Smooth muscle cell of the brain vasculature (primary cell): ENCODE measurements around the gene ZBTB44.
"Not testable (repeated sequence)": the region's sequence is repeated elsewhere in the genome, so short reads cannot be mapped to it uniquely, and the experiment has no call there.

ENCODE experiments used
- DNase-seq: peaks from one replicate; pipeline ENCODE4 v3.0.0-alpha.2; 2012; ENCODE audit warnings: low read depth, low spot score

ZBTB44 gene

DNA sequence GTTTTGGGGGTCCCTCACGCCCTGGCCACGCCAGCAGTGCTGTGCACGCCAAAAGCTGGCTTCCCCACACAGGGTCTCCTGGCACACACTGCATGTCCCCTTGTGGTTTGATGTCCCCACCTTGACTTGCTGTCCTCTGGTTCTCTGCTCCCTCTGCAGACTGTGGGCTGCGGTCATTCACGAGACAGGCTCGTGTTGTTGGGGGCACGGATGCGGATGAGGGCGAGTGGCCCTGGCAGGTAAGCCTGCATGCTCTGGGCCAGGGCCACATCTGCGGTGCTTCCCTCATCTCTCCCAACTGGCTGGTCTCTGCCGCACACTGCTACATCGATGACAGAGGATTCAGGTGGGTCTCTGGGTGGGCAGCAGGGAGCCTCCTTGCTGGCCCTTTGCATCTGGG is 114.9 kb downstream of the ZBTB44 start:
- no peak for DNase-seq

DNA sequence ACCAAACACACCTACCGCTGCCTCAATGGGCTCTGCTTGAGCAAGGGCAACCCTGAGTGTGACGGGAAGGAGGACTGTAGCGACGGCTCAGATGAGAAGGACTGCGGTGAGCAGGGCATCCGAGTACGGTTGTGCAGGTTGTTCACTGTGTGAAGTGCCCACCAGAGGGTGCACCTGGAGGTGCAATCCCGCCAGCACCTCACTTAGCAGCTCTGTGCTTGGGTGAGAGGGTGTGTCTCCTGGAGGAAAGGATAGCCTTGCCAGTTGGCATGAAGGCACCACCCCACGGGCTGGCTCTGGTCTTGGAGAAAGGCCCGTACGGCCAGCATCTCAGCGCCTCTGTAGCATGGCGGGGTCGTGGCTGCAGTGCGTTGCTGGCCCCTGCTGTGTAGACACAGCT is 115.8 kb downstream of the ZBTB44 start:
- DNase-seq = no peak

DNA sequence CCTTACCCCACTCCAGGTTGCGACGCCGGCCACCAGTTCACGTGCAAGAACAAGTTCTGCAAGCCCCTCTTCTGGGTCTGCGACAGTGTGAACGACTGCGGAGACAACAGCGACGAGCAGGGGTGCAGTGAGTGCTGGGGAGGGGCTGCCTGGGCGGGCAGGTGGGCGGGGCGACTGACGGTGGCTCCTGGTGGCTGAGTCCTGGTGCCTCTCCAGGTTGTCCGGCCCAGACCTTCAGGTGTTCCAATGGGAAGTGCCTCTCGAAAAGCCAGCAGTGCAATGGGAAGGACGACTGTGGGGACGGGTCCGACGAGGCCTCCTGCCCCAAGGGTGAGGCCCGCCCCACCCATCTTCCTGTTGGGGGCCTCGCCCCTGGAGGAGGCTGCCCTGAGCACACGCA is 116.4 kb downstream of the ZBTB44 start:
- no peak for DNase-seq

DNA sequence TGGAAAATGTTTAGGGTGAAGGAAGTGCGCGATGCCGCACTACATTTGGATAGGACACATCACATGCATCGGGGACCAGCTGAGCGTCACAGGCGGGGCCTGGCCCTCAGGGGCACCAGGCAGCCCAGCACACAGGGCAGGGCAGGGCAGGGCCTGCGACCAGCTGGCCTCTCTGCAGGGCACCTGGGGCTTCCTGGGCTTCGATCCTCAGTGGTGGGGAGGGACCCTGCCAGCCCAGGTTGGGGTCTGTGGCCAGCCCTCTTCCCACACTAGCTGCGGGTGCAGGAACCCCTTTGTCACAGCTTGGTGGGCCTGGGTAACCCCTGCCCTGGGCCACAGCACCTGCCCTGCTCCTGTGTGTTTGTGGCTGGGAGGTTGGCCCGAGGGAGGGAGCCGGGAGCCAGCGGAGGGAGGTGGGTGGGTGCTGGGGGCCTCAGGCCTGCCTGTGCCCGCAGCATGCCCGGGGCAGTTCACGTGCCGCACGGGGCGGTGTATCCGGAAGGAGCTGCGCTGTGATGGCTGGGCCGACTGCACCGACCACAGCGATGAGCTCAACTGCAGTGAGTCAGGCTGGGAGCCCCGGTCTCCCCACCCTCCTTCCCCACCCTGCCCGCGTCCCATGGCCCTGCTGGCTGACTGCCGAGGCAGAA is 117.2 kb downstream of the ZBTB44 start:
- no peak for DNase-seq

DNA sequence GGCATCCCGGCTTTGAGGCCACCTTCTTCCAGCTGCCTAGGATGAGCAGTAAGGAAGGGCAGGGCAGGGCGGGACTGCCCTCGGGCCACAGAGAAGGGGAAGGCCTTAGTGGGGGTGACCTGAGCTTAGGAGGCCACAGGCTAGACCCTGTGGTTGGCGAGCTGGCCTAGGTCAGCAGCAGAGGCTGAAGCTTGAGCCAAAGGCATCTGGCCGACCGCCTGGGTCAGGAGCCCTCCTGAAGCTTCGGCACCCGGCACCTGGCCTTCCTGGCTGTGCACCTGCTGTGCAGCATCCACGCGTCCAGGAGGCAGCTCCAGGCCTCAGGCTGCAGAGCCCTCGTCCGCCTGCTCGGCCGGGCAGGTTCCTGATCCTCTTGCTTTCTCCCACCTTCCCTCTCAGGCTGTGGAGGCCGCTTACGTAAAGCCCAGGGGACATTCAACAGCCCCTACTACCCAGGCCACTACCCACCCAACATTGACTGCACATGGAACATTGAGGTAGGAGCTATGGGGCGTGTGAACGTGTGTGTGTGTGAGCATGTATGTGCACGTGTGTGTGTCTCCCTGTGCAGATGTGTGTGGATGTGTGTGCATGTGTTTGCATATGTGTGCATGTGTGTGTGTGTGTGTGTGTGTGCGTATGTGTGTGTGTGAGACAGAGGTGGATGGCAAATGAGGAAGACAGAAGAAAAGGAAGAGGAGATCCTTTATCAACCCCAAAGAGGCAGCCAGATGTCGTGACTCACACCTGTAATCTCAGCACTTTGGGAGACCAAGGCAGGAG is 120.3 kb downstream of the ZBTB44 start:
- DNase-seq = no peak

DNA sequence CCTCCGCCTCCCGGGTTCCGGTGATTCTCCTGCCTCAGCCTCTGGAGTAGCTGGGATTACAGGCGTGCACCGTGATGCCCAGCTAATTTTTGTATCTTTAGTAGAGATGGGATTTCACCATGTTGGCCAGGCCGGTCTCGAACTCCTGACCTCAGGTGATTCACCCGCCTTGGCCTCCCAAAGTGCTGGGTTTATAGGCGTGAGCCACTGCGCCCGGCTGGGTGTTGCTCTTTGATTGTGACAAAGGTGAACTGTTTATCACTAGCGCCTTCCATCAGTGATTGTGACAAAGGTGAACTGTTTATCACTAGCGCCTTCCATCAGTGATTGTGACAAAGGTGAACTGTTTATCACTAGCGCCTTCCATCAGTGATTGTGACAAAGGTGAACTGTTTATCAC is 121.2 kb downstream of the ZBTB44 start:
- DNase-seq = not testable (repeated sequence)

DNA sequence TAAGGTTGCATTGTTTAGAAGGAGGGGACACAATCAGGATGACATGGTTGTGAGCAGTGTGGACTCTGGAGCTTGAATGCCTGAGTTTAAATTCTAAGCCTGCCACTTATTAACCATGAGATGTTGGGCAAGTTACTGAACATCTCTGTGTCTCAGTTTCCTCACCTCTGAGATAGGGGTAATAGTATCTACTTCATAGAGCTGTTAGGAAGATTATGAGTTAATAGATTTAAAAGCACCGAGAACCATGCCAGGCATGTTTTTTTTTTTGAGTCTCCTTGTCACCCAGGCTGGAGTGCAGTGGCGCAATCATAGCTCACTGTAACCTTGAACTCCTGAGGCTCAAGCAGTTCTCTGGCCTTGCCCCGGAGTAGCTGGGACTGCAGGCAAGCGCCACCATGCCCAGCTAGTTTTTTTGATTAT is 121.9 kb downstream of the ZBTB44 start:
- DNase-seq = no peak

DNA sequence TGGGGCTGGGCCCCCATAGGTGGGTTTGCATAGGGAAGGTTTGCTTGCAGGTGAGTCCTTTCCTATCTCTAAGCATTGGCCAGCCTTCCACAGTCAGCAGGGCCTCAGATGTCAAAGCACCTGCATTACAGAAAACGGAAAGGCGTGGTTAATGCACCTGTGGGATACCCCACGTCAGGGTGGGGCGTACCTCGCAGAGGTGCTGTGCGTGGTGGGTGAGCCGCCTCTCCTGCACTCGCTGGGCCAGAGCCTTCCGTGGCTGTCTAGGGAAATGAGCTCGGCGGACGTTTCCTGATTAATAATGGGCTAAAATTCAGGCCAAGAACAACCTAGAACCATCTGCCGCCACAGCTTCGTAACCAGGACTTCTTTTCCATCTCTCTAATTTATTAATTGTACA is 122.8 kb downstream of the ZBTB44 start:
- DNase-seq = no peak

DNA sequence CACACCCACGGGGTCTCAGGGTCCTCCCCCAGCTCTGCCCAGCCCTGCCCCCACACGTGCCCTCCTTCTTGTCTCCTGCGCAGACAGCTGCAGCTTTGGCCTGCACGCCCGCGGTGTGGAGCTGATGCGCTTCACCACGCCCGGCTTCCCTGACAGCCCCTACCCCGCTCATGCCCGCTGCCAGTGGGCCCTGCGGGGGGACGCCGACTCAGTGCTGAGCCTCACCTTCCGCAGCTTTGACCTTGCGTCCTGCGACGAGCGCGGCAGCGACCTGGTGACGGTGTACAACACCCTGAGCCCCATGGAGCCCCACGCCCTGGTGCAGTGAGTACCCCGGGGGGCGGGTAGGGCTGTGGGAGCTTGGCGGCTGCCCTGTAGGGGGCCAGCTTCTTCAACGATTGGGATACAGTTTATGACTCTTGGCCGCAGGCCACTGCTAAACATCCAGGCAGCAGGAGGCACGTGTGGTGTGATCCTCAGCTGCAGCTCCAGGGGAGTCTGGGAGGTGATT is 124.3 kb downstream of the ZBTB44 start:
- no peak for DNase-seq

DNA sequence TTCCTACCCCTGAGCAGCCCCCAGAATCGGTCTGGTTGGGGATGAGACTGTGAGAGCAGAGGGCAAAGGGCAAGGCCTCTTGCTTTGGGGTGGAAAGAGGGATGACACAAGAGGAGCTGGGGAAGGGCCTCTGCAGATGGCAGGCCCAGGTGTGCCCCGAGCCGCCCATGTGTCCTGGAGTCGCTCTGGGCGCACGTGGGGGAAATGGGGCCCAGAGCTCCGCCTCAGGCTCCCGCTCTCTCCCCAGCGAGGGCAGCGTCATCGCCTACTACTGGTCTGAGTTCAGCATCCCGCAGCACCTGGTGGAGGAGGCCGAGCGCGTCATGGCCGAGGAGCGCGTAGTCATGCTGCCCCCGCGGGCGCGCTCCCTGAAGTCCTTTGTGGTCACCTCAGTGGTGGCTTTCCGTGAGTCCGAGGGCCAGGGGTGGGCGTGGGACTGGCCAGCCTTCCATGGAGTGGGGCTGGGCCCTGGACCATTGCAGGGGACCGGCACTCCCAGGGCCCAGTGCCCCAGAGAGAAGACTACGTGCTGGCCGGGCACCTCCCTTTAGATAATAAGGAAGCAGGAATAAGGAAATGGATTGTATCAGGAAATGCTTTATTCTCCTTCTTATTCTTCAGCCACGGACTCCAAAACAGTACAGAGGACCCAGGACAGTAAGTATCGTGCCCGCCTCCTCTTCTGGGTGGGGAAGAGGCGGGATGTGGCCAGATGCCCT is 125.1 kb downstream of the ZBTB44 start:
- DNase-seq = no peak

DNA sequence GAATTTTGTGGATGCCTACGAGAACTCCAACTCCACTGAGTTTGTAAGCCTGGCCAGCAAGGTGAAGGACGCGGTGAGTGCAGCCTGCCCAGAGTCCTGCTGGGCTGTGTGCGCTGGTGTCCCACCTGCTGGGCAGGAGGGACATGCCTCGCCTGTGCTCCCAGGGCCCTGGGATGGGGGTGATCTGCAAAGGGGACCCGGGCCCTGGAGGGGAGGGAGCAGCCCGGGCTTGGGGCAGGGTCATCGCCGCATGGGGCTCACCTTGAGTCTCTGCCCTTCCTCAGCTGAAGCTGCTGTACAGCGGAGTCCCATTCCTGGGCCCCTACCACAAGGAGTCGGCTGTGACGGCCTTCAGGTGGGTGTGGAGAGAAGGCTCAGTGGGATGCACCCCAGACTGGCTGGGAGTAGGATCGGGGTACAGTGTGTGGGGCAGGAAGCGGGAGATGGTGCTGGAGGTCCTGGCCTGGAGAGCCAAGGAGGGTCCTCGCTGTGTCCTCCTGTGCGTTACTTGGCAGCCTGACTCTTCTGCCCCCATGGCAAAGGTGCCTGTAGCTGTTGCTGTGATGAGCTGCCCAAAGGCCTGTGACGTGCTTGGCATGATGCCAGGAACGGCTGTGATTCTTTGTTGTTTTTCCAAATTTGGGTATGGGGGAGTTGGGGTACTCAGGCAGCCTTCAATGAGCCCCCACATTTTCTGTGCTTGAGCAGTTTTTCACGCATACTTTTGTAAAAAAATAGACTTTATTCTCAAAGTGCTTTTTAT is 126.0 kb downstream of the ZBTB44 start:
- no peak for DNase-seq

DNA sequence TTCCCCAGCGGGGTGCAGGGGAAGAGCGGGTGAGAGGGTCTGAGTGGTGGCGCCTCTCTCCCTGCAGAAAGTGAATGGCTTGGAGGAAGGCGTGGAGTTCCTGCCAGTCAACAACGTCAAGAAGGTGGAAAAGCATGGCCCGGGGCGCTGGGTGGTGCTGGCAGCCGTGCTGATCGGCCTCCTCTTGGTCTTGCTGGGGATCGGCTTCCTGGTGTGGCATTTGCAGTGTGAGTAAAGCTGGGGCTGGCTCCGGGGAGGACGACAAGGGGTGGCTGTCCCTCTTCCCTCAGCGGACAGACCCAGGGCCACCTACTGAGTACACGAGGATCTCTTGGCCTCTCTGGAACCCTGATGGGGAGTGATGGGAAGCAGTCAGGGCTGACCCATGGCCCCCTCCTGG is 126.7 kb downstream of the ZBTB44 start:
- no peak for DNase-seq

DNA sequence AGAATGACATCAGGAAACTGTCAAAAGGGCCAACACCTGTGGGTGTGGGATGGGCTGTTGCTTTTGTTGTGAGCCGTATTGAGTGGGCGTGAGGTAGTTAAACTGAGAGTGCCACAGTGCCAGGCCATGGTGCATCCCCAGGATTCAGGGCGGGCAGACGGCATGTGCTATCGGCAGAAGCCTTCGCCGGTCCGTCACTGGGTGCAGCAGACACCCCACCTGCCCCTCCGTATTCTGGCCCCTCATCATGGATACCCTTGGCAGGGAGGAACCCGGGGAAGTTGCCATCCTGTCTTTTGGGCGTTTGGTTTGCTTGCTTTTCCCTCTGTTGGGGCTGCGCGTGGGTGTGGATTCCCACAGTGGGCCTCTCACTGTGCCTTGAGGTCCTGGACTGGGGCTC is 127.6 kb downstream of the ZBTB44 start:
- DNase-seq = no peak

DNA sequence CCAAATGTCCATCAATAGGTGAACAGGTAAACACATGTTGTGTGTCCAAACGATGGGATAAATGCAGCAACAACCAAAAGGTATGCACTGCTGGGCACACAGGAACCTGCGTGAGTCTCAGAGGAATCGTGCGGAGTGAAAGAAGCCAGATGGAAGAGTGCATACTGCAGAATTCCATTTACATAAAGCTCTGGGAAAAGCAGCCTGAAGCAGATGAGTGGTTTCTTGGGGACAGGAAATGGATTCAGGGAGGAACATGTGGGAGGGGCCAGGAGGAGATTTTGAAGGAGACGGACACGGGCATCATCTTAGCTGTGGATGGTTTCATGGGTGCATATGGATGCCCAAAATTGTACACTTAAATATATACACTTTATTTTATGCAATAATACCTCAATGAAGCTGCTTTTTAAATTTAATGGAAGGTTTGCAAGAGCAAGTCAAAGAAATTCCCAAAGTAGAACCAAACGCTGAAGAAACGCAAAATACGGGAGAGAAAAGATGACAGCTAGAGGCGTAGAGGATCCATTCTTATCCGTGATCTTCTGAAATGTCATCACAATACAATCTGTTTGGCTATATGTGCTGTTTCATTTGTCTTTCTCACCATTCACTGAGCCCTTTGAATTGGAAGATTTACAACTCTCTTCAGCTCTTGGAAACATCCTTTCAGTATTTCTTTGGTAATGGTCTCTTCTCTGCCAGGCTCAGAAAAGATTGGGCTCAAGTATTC is 130.7 kb downstream of the ZBTB44 start:
- DNase-seq = no peak

DNA sequence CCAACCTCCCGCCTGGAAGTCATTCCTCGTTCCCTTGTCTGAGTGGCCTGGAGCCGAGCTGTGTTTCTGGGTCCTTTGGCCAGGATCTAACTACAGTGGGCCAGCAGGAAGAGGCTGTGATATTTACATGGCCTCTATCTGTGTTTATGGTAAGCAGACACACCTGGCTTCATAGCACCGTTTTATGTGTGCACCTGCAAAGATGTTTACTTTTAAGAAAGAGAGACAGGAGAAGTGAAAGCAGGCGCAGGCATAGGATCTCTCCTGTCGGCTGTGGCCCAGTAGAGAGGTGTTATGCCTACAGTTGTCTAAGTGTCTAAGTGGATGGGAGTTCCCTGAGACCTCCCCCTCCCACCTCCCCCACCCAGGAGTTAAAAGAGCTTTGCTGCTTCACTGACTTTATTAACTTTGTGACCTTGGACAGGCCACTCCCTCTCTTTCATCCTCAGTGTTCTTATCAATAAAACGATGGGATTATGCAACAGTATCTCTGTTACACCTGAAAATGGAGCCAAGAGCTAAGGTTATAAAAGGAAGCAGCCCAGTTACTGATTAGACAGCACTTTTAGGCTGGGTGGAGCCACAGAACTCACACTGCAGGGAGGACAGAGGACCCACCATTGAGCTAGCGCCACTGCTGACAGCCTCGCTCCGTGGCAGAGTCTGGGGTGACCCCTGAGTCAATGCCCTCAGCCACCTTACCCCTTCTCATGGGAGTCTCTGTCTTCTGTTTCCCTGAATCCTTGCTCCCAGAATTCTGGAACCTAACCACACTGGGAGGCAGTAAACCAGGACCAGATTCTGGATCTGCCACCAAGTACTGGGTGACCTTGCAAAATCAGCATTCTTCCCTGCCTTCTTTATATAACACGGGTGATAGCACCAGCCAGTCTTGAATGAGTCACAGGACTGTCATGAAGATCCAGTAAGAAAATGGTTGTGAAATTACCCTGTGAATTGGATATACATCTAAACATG is 133.1 kb downstream of the ZBTB44 start:
- no peak for DNase-seq

DNA sequence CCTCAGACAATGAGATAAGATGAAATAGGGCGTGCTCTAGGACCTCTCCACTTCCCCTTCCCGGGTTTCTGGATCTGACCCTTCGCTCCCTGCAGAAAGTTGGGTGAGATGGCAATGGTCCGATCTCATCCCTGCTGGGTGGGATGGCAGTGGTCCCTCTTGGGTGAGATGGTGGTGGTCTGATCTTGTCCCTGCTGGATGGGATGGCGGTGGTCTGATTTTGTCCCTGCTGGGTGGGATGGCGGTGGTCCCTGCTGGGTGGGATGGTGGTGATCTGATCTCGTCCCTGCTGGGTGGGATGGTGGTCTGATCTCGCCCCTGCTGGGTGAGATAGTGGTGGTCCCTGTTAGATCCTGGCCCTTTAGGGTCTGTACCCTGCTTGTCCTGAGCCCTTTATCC is 133.8 kb downstream of the ZBTB44 start:
- DNase-seq = no peak

DNA sequence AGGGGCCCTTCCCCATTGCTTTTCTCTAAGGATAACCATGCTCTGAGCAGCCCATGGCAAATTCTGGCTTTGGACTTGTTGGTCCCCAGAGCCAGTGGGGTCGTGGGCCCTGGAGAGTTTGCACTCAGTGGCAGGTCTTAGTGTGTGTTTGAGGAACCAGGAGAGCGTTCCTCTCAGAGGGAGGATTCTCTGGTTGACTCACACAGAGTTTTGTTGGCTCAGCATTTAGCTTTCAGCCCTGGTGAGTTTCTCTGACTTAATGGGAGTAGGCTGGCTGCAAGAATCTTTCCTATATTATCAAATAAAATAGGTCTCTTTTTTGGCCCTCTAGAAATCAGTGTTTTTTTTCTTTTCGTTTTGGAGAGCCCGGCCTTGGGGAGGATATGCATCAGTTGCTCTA is 134.2 kb downstream of the ZBTB44 start:
- DNase-seq = no peak

DNA sequence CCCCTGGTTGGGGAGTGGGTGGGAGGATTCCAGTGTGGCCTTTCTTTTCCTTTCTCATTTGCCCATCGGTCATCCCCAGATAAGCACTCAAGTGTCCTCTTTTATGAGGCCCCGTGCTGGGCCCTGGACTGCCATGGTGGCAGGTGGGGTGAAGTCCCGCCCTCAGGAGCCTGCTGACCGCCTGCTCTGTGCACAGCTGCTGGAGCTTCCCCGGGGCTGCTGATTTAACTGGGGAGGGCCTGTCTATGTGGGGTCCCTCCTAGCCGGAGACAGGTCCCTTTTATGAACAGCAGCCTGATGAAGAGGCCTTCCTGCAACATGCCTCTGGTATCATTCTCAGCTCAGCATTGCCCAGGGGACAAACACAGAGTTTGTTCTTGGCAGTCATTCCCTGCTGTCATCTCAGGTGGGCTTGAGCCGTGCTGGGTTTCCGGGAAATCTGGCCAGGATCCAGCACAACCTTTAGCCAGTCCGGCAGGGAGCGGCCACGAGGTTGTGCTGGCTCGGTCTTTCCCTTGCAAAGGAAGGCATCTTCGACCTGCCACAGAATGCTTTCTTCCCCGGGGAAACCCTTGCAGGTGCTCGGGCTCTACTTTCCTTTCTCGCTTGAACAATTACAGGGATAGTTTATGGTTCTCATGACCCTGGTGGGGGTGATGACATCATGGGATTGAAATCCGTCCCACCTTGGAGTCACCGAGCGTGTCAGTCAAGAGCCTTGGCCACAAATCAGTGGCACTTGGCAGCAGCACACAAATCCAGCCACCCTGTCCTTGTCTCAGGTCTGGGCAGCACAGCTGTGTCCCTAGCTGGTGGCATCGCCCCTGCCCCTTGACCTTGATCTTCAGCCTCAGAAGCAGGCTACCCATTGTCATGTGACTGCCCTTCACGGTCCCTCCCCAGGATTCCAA is 135.1 kb downstream of the ZBTB44 start:
- no peak for DNase-seq
